ENCODE measurements around the gene CCNJL.

The CCNJL gene

GRCh38 chr5:160297004-160297403, 15.4 kb downstream of the CCNJL start:
- no peaks in the 10 kb centered on the region for H3K27me3 ChIP-seq
- H3K4me1 ChIP-seq, result no peaks in the 10 kb centered on the region
- DNase-seq, result no peak
- H3K9me3 ChIP-seq, result no peaks in the 10 kb centered on the region
- no peak for TF ChIP-seq CTCF (IDR thresholded peaks at IDR 0.05)
- no peak overlapping the region for H3K4me3 ChIP-seq
- no peak overlapping the region for H3K27ac ChIP-seq
- intact Hi-C loops (cut with DNase I; ENCODE audit: low total_unique reads), result no loop called here
- H3K36me3 ChIP-seq, result no peaks in the 10 kb centered on the region

GRCh38 chr5:160296496-160296895, 15.9 kb downstream of the CCNJL start:
- Histone ChIP-seq H3K36me3 (no peaks in the 10 kb centered on the region), H3K27me3 (no peaks in the 10 kb centered on the region), H3K9me3 (no peaks in the 10 kb centered on the region), H3K27ac (no peak overlapping the region), H3K4me1 (no peaks in the 10 kb centered on the region), H3K4me3 (no peak overlapping the region)
- no peak for DNase-seq
- no peak for TF ChIP-seq CTCF (IDR thresholded peaks at IDR 0.05)
- intact Hi-C loops (cut with DNase I; ENCODE audit: low total_unique reads), result no loop called here

- no peak for TF ChIP-seq CTCF (IDR thresholded peaks at IDR 0.05)
- no peak overlapping the region for H3K27ac ChIP-seq
- peaks cover 0 to 8% (median 0%) of the 10 kb centered on the region in 4 donors for H3K4me1 ChIP-seq
- H3K9me3 ChIP-seq, result no peaks in the 10 kb centered on the region
- intact Hi-C loops (cut with DNase I; ENCODE audit: low total_unique reads), result no loop called here
- no peak overlapping the region for H3K4me3 ChIP-seq
- H3K27me3 ChIP-seq, result no peaks in the 10 kb centered on the region
- H3K36me3 ChIP-seq, result no peaks in the 10 kb centered on the region
- no peak for DNase-seq
Measured at GRCh38 chr5:160293901-160294561, 18.3 kb downstream of the CCNJL start.

GRCh38 chr5:160293386-160293785, 19.0 kb downstream of the CCNJL start:
- TF ChIP-seq CTCF (IDR thresholded peaks at IDR 0.05), result no peak
- H3K36me3 ChIP-seq, result no peaks in the 10 kb centered on the region
- no peak overlapping the region for H3K4me3 ChIP-seq
- no peaks in the 10 kb centered on the region for H3K27me3 ChIP-seq
- intact Hi-C loops (cut with DNase I; ENCODE audit: low total_unique reads), result no loop called here
- no peak overlapping the region for H3K27ac ChIP-seq
- H3K9me3 ChIP-seq, result no peaks in the 10 kb centered on the region
- DNase-seq, result no peak
- H3K4me1 ChIP-seq, result peaks cover 0 to 8% (median 0%) of the 10 kb centered on the region in 4 donors

GRCh38 chr5:160291467-160291866, 20.9 kb downstream of the CCNJL start:
- H3K36me3 ChIP-seq, result no peaks in the 10 kb centered on the region
- TF ChIP-seq CTCF (IDR thresholded peaks at IDR 0.05), result no peak
- DNase-seq, result no peak
- H3K27me3 ChIP-seq, result no peaks in the 10 kb centered on the region
- peaks cover 0 to 17% (median 9%) of the 10 kb centered on the region in 4 donors for H3K4me1 ChIP-seq
- no peaks in the 10 kb centered on the region for H3K9me3 ChIP-seq
- intact Hi-C loops (cut with DNase I; ENCODE audit: low total_unique reads), result no loop called here
- no peak overlapping the region for H3K4me3 ChIP-seq
- no peak overlapping the region for H3K27ac ChIP-seq

- intact Hi-C loops (cut with DNase I; ENCODE audit: low total_unique reads), result no loop called here
- no peak for TF ChIP-seq CTCF (IDR thresholded peaks at IDR 0.05)
Measured at GRCh38 chr5:160290751-160291150, 21.6 kb downstream of the CCNJL start.

More at GRCh38 chr5:160290751-160291150, 21.6 kb downstream of the CCNJL start:
- H3K27ac ChIP-seq, result no peak overlapping the region
- no peak overlapping the region for H3K4me3 ChIP-seq
- no peak for DNase-seq
- H3K27me3 ChIP-seq, result no peaks in the 10 kb centered on the region
- no peaks in the 10 kb centered on the region for H3K36me3 ChIP-seq
- no peaks in the 10 kb centered on the region for H3K9me3 ChIP-seq
- H3K4me1 ChIP-seq, result peaks cover 0 to 17% (median 9%) of the 10 kb centered on the region in 4 donors

All from tibial artery (tissue), 4 donors.